HG02938 (cell line): Measurements from ENCODE around the gene ZFAND4.
"Not testable (repeated sequence)": the region's sequence is repeated elsewhere in the genome, so short reads cannot be mapped to it uniquely, and the experiment has no call there.

Source experiments
- ATAC-seq: cut with Tn5 transposase; IDR thresholded peaks from one replicate; pipeline ENCODE4 v1.9.1; 2021; ENCODE audit warnings: mild to moderate bottlenecking, moderate library complexity; ENCODE audit not compliant: unreplicated experiment

ZFAND4 gene

DNA sequence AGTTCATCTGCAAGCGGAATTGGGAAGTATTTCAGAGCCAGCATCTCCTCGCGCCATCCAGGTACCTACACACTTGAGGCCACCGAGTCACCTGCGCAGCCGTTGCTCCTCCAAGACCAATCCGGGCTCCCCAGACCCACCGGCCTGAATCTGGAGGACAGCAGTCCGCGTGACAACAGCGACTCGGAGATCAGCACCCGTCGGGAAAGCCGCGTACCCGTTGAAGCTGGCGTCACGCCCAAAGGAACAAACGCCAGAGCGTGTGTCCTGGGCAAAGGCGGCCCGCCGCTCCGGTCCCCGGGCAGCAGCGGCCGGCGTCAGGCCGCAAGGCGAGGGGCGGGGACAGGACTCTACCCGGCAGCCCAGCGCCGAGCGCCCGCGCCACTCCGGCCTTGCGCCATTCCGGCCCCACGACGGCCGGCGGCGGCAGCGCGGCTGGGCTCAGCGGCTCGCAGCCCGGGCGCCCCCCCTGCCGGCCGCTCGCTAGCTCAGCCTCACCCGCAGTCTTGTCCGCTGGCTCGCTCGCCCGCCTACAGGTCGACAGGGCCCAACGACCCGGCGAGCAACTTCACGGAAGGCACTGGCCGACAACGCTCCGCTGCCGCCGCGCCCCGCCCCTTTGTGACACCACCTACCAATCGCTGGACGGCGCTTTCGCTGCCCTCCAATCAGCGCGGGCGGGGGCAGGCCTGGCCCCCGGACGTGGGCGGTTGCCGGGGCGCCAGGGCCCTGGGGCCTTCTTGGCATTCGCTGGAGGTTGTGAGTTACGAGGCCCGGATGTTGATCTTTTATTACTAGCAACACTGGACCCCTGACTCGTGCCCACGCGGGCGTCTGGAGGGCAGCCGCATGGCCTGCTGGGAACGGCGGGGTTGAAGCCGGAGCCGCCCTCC is at the start of gene ZFAND4:
Gene ZFAND4, minus strand, starts transcription at position 592 of the 893 bp plus-strand sequence. CDS start 9,047 bp downstream, outside the sequence.
- peak; percentile 95 for ATAC-seq

DNA sequence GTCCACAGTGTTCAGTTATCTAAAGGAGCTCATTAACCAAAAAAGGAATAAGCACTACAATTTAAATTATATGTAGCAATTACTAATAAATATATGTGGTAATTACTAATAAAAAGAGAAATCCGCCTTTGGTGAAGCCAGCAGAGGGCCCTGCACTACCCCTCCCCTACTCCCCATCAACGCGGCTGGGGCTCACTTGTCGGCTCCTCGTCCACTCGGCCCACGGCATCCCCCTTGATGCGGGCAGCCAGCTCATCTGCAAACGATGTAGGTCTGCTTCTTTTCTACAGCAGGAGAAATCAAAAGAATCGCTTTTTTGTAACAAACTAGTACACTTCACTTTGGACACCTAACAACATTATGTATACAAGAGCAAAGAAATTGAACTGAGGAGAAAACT is 48.9 kb upstream of the ZFAND4 start:
- ATAC-seq = not testable (repeated sequence)

DNA sequence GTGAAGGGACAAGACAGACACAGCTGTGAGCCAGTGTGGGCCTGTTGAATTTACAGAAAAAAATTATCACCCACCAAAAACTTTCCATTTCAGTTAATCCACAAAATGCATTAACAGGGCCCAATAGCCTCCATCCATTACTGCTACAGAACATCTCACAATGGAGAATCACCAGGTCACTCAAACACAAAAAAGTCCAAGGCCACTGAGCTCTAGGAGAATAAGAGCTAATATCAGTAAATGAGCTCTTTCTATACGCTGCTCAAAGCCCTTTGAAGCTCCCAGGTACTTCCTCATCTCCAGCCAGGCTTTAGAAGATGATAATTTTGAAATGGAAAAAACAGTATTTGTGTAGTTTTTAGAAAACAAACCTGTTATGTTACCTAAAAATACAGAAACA is 45.1 kb upstream of the ZFAND4 start:
- not testable (repeated sequence) for ATAC-seq

DNA sequence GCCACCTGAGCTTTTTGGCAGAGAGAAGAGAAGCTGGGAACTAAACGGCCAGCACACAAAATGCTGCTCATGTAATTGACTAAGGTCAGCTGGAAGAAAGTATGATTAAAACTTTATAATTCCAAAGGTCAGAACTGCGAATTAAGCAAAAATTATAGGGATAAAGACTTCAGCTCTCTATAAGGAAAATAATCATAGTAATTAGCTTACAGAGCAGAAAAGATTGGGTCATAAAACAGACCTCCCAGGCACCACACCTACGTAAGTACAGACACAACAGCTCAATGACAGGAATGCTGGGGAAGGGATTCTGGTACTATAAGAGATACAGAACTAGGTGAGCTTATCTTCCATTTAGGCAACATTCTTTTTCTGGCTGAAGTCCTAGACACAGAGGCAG is 44.5 kb upstream of the ZFAND4 start:
- not testable (repeated sequence) for ATAC-seq

DNA sequence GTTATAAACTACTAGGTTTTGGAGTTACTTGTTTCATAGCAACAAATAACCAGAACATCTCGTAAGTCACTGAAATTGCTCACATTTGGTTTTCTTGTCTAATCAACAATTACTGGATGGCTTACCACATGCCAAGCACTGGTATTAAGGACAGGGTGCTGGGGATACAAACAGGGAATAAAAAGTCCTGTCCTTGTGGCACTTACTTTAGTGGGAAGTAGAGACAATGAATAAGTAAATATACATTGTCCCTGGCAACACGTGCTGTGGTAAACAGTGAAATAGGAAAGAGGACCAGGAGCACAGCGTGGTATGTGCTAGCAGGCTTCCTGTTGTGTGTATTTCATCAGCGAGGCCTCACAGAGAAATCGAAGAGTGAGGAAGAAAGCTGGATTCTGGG is 38.7 kb upstream of the ZFAND4 start:
- not testable (repeated sequence) for ATAC-seq

DNA sequence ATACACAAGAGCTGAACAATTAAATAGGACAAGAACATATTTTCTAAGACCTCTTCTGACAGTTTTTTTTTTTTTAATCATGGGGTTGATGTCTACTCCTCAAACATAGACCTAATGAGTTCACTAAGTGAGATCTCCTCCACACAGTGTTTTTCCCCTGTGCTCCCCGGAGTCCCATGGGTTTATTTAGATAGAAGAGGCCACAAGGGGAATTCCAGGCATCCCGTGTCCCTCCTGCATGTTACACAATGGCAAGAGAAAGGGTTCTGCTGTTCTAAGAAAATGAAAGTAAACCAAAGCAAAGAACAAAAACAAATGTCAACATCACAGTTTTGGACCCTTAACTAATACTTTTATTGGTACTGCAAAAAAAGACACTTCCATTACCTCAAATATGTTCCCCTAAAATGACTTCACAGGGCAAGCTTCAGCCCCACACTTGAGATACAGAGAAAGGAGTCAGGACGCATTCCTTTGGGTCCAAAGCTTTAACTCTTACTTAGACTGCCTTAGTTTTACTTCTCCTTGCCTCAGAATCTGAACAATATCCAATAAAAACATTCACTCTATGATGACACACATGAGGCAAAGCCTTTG is 37.7 kb upstream of the ZFAND4 start:
- not testable (repeated sequence) for ATAC-seq

DNA sequence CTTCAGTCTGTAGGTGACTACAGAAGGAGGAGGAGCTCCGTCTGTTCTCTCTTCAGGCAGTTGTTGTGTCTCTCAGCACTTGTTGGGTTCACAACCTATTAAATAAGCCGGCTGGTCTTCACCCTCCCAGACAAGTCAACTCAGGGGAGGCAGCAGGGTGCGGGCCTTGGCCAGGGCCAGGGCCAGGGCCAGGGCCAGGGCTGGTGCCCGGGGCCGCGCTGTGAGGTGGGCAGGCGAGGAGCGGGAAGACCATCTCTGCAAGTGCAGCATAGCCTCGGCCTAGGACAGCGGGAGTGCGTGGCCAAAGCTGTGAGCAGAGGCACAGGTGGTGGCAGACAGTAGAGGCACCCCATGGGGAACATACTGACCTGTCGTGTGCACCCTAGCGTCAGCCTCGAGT is 5.9 kb upstream of the ZFAND4 start:
- not testable (repeated sequence) for ATAC-seq

DNA sequence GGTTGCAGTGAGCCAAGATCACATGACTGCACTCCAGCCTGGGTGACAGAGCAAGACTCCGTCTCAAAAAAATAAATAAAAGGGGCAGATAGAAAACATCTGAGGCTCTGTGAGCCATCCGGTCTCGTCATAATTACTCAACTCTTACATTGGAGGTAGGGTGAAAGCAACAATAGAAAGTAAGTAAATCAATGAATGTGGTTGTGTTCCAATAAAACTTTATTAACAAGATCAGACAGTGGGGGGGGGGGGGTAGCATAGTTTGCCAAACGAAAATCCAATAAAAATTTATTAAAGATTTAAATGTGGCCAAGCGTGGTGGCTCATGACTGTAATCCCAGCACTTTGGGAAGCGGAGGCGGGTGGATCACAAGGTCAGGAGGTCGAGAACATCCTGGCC is 2.8 kb upstream of the ZFAND4 start:
- ATAC-seq = no peak

DNA sequence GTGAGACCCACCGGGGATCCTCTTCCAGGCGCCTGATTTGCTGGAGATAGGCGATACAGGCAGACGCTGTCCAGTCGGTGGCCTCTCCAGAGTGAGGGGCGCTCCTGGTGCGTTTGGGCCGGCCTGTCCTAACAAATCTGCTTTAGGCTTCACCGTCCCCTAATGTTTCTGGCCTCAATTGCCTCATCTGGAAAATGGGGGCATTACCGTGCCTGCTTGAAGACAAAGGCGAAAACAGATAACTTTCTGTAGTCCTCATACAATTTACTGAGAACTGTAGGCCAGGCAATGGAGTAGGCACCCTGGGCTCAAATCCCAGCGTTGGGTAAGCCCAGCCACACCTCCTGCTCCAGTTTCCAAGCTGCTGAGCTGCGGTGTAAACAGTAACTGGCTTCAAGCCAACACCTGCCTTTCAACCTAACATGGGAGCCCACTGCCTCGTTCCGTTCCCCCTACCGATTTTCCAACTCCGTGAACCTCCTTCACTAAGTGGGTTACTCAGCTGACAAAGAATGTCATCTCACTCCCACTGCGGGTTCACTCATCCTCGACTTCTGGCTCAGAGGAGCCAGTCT is 589 bp upstream of the ZFAND4 start:
- no peak for ATAC-seq

DNA sequence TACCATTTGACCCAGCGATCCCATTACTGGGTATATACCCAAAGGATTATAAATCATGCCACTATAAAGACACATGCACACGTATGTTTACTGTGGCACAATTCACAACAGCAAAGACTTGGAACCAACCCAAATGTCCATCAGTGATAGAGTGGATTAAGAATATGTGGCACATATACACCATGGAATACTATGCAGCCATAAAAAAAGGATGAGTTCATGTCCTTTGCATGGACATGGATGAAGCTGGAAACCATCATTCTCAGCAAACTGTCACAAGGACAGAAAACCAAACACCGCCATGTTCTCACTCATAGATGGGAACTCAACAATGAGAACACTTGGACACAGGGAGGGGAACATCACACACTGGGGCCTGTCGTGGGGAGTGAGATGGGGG is 1.3 kb downstream of the ZFAND4 start:
- ATAC-seq = not testable (repeated sequence)

DNA sequence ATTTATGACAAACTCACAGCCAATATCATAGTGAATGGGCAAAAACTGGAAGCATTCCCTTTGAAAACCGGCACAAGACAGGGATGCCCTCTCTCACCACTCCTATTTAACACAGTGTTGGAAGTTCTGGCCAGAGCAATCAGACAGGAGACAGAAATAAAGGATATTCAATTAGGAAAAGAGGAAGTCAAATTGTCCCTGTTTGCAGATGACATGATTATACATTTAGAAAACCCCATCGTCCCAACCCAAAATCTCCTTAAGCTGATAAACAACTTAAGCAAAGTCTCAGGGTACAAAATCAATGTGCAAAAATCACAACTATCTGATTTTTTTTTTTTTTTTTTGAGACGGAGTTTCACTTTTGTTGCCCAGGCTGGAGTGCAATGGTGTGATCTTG is 2.7 kb downstream of the ZFAND4 start:
- ATAC-seq = not testable (repeated sequence)

DNA sequence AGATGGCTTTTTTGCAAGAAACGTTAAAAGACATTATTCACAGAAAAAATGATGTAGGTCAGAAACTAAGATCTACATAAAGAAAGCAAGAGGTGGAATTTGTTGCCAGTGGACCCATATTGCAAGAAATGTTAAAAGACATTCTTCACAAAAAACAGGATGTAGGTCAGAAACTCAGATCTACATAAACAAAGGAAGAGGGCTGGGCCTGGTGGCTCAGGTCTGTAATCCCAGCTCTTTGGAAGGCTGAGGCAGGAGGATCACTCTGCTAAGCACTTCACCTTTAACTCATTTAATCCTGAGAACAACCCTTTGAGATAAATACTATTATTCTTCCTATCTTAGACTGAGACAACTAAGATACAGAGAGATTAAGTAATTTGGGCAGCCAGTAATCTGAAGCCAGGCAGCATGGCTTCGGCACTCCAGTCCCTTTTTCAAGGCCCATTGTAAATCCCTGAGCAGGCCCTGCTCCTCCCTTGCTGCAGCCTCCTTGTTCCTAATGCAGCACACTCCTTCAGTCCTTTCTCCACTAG is 11.6 kb downstream of the ZFAND4 start:
- ATAC-seq = no peak

DNA sequence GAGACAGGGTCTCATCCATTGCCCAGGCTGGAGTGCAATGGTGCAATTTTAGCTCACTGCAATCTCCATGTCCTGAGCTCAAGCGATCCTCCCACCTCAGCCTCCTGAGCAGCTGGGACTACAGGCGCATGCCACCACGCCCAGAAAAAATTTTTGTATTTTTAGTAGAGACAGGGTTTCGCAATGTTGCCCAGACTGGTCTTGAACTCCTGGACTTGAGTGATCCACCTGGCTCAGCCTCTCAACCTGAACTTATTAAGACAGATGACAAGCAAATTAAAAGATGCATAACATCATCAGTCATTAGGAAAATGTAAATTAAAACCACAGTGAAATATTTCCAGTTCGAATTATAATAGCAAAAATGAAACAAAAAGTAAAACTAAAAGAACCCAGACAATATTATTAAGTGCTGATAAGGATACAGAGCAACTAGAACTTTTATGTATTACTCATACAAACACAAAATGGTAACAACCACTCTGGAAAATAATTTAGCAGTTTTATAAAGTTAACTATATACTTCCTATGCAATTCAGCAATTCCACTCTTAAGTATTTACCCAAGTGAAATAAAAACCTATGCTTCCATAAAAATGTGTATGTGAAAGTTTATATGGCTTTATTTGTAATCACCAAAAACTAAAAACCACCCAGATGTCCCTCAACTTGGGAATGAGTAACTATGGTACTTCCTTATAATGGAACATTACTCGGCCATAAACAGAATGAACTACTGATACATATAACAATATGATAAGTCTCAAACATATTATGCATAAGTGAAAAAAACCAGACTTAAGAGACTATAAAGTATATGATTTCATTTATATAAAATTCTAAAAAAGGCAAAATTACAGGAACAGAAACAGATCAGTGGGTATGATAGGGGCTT is 15.3 kb downstream of the ZFAND4 start:
- ATAC-seq = no peak

DNA sequence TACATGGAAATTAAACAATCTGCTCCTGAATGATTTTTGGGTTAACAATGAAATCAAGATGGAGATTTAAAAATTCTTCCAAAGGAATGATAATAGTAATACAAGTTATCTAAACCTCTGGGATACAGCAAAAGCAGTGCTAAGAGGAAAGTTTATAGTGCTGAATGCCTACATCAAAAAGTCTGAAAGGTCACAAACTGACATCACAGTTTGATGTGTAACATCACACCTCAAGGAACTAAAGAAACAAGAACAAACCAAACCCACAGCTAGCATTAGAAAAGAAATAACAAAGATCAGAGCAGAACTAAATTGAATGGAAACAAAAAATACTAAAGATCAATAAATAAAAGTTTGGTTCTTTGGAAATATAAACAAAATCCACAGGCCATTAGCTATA is 17.4 kb downstream of the ZFAND4 start:
- no peak for ATAC-seq

DNA sequence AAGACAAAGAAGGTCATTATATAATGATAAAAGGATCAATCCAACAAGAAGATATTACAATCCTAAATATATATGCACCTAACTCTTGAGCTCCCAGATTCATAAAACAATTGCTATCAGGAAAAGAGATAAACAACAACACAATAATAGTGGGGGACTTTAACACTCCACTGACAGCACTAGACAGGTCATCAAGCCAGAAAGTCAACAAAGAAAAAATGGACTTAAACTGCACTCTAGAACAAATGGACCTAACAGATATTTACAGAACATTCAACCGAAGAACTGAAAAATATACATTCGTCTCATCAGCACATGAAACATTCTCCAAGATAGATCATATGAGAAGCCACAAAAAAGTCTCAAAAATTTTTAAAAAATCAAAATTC is 17.8 kb downstream of the ZFAND4 start:
- not testable (repeated sequence) for ATAC-seq

DNA sequence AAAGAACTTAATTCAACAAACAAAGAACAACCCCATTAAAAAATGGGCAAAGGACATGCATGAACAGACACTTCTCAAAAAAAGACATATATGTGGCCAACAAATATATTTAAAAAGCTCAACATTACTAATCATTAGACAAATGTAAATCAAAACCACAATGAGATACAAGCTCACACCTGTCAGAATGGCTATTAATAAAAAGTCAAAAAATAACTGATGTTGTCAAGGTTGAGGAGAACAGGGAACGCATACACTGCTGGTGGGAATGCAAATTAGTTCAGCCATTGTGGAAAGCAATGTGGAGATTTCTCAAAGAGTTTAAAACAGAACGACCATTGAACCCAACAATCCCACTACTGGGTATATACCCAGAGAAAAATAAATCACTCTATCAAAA is 19.1 kb downstream of the ZFAND4 start:
- ATAC-seq = peak; percentile 71

DNA sequence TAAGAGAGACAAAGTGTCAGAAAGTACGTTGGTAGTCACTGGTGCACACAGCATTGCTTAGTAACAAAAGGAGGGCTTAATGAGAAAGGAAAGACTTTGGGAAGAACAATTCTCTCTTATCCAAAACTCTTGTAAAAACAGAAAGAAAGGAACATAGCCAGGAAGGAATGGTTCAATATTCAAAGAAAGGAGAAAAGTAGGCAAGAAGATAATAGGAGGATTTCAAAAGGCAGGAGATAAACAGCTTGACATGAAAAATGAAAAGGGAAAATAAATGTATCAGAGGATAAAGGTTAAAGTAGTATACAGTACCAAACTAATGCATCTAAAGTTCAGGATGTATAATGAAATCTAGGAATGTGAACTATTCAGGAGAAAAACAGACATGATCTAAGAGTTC is 20.1 kb downstream of the ZFAND4 start:
- ATAC-seq = no peak

DNA sequence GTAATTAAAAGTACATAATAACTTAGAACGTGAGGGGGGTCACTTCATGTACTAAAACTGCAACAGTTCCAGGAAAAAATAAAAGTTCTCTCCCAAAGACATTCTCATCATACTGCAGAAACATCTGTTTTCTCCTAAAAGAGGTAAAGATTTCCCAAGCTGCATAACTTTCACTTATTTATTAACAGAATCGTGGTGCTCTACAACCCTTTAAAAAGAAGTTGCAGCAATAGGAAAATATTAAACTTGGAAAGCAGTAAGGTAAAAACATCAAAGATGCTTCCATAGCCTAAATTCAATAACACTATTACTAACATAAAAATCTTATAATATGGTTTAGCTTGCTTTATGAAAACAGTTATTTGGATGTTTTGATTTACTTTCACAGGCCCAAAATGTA is 23.3 kb downstream of the ZFAND4 start:
- no peak for ATAC-seq

DNA sequence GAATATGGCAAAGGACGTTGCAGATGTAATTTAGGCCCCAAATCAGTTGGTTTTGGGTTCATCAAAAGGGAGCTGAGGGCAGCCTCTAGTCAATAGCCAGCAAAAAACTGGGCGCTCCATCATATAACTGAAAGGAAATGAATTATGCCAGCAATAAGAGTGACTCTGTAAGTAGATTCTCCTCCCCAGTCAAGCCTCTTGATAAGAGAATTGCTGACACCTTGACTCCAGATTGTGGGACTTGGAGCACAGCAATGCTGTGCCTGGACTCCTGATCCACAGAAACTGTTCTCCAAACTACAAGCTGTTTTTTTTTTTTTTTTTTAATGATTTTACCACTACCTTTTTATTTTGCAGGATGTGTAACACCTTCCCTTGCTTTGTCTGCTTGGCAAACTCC is 25.5 kb downstream of the ZFAND4 start:
- no peak for ATAC-seq

DNA sequence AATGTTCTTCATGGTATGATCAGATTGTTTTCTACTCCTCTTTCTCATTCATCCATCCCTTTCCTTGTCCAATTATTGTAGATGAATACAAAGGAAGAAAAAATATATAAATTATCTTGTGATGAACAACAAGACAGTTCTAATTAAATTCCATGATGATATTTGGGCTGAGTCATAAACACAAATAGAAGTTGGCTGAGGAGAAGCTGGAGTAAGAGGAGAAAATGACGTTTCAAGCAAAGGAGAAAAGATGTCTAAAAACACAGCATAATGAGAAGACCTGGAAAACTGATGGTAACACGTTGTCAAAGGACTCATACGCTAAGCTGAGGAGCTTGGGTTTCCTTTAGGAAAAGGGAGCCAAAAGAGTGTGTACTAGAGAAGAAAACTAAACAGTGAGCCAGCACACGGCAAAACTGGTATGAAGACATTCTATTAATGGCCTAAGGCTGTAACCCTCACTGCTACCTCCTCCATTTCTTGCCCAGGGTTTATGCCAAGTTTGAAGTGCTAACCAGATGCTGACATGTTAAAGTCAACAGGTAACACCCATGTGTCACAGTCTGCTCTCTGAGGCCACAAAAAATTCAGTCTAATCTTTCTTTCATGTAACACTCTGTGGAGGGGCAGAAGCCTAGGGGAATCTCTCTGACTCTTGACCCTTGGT is 26.1 kb downstream of the ZFAND4 start:
- no peak for ATAC-seq
